ENCODE results near the gene KIF26A.
A peak's percentile ranks its signal among the peaks of the same experiment; 100 is the strongest.

KIF26A gene

DNA sequence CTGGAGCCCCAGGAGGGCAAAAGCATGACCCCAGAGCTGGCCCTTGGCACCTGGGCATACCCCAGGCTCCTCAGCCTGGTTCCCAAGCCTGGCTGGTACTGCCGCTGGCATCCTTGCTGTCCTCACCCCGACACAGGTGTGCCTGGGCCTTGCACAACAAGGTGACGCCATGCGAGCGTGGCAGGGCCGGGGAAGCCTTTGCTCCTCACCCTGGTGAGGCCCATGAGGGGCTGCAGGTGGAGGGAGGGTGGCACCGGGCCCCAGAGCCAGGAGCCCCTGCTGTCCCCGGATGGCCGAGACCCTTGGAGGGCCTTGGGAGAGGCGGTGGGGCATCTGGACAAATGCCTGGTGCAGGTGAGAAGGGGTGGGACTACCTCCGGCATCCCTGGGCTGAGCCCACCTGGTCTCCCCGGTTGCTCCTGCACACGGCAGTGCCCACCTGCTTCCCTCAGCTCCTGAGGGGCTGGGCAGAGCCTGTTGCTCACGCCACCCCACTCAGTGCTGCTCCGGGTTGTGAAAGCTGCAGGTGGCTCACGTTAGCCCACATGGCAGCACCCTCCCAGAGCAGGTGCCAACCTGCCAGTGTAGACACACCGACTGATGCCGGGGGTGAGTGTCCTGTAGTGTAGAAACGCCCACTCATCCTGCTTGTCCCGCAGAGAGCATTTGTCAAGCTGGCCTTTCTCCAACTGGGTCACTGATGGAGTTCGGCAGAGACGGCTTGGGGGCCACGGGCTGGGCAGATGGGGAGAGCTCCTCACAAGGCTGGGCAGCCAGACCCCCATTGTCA is 24.6 kb upstream of the KIF26A start:
- DNase-seq: no peak

DNA sequence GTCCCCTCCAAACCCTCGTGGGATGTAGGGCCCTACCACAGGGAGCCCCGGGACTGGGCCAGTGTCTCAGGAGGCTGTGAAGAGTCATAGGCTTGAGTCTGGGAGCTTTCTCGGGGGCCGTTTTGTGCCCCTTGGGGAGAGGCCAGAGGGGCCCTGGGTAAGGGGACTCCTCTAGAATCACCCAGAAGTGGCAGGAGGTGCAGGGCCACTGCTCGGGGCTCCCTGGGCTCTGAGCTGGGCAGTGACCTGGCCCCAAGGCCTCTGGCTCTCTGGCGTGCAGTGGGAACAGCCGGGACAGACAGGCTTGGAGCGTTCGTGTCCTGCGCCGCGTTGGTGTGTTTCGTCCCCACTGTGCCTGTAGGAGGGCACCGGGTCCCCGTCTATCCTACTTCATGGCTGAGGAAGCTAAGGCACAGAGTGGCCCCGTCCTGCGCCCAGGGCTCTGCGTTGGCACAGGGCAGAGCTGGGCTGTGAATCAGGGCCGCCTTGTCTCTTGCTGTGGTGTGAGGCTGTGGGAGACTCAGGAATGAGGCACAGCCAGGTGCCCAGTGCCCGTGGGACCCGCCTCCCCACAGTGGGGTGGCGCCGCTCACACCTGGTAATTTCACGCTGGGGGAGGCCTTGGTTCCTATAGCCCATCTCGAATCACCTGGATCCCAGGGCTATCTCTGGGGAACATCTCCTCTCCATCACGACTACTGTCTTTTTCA is 23.8 kb upstream of the KIF26A start:
- DNase-seq: no peak

GRCh38 chr14:104115131-104115600 is 23.2 kb upstream of the KIF26A start:
- no peak for DNase-seq

GRCh38 chr14:104115691-104116287 is 22.6 kb upstream of the KIF26A start:
- DNase-seq: no peak

DNA sequence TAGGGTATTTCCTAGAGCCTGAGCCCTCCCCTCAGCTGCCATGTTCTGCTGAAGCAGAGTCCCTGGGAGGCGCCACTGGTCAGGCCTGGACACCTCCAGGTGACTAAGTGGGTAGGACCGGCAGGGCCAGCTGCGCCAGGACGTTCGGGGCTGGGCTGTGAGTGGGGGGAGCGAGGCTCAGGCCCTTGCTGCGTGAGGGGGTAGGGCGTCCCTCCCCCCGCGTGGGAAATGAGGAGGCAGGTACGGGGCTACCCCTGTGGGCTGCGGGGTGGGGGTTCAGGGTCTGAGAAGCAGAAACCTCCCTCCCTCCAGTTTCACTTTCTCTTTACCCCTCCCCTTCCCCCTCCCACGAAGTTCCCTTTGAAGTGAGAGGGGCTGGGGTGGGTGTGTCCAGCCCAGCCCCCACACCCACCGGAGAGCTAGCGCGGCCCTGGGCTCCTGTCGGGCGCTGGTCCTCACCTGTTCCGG is 22.1 kb upstream of the KIF26A start:
- DNase-seq: no peak

DNA sequence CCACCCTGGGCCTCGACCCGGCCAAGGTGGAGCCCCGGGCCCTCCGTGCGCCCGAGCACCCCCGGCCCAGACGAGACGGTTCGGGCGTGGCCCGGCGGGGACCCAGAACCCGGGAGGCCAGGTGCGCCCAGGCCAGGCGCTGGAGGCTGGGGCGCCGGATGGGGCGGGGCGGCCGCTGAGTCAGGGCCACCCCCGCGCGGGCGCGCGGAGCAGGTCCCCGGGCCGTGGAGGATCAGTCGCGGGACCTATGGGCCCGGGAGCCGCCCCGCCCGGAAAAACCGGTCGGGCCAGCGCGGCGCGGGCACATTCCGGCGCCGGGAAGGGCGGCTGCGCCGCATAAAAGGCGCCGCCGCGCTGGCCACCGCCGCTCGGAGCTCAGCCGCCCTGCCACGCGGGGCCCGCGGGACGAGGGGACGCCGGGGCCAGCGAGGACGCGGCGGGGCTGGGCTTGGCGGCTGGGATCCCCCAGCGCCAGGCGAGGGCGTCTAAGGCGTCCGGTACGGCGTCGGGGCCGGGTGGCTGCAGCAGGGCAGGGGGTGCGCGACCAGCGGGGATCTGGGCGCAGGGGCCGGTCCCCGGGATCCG is 21.5 kb upstream of the KIF26A start:
- no peak for DNase-seq

GRCh38 chr14:104117341-104118005 is 20.9 kb upstream of the KIF26A start:
- no peak for DNase-seq

DNA sequence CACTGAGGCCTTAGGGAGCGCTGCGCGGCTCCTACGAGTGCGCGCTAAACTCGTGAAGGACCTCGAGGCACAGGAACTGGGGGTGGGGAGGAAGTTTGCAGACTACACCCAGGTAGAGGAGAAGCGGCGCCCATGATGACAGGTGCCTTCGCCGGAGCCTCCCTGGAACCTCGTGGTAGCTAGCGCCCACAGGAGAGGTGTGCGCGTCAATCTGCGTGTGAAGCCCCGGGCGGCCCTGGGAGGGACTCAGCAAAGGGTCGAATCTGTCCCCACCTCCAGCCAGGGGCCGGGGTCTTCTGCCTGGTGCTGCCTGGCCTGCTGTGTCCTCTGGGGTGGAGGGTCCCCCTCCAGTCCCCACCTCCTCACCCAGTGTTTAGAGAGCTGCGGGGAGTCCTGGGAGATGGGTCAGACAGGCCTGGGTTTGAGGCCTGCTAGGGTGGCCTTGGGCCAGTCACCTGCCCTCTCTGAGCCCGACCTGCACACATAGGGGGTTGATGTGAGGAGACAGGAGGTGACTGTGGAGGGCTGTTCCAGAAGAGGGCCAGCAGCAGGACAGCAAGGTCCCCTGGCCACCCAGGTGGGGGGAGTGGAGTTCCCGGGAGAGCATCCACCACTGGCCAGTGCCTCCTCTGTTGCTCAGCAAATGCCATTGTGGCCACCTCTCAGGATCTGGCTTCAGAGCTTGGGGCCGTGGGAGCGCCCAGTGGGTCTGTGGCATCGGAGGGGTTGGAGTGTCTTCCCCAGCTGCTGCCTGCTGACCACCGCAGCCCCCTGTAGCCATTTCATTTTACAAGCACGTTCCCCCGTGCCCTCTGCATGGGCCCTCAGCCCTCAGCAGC is 20.2 kb upstream of the KIF26A start:
- DNase-seq: no peak

- DNase-seq: no peak
Observed at GRCh38 chr14:104119119-104119487, 19.3 kb upstream of the KIF26A start.

DNA sequence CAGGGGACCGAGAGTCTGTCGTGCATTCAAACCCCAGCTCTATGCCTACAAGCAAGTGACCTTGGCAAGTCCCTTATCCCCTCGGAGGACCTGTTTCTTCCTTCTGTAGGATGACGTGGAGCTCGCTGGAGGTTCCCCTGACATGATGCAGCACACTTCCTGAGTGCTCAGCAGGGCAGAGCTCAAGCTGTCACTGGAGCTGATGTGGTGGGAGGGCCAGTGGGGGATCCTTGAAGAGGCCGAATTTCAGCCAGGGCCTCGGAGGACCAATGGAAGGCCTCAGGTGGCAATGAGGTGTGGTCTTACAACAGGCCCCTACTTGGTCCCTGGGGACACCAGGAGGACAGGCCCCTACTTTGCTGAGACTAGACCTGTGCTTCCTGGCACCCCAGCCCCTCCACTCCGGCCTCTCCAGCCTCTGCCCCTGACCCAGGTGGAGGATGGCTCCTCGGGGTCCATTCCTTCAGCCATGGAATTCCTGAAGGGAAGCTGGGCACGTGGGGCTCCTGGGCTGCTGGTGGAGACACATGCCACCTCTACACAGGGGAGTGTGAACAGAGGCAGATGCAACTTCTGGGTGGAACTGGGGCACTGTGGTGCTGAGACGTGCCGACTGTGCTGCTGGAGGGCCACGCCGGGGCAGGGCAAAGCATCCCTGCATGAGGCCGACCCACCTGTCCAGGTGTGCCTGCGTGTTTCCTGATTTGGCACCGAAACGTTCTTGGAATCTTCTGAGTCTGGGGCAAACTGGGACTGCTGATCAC is 18.7 kb upstream of the KIF26A start:
- no peak for DNase-seq

DNA sequence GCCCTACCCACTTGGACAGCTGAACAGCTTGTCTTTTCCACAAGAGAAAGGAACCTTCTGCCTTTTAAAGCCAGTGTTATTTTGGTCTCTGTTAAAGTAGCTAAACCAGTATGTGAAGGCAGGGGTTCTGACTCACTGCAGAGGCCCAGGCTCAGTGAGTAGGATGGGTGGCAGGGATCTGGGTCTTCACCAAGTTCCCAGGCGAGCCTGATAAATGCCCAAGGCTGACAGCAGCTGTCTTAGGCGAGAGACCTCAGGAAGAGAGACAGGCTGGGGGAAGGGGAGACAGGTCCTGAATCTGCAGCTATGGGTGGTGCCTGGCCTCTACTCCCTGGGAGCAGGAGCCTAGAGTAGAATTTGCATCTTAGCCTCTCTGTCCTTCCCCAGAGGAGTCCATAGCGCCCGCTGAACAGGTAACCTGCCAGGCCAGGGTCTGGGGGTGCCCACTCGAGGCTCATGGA is 18.1 kb upstream of the KIF26A start:
- no peak for DNase-seq

GRCh38 chr14:104121142-104121541 is 17.2 kb upstream of the KIF26A start:
- no peak for DNase-seq

DNA sequence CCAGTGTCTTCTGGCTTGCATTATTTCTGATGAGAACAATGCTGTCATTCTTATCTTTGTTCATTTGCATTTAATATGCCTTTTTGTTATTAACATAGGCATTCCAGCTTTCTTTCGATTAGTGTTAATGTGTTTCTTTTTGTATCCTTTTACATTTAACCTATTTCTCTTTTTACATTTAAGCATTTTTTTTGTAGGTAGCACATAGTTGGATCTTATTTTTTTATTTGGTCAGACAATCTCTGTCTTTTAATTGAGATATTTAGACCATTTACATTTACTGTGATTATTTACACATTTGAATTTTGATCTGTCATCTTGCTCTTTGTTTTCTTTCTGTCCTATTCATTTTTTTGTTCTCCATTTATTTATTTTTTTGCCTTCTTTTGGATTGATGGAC is 14.5 kb upstream of the KIF26A start:
- no peak for DNase-seq

DNA sequence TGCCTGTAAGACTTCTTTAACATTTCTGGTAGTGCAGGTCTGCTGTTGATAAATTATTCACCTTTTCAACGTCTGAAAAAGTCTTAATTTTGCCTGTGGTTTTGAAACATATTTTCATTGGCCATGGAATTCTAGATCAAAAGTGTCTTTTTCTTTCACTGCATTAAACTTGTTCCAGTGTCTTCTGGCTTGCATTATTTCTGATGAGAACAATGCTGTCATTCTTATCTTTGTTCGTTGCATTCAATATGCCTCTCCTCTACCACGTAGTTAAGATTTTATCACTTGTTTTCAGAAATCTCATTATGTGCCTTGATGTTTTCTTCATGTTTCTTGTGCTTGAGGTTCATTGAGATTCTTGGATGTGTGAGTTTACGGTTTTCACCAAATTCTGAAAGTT is 13.4 kb upstream of the KIF26A start:
- DNase-seq: no peak

- DNase-seq: no peak
Observed at GRCh38 chr14:104126753-104127152, 11.6 kb upstream of the KIF26A start.

DNA sequence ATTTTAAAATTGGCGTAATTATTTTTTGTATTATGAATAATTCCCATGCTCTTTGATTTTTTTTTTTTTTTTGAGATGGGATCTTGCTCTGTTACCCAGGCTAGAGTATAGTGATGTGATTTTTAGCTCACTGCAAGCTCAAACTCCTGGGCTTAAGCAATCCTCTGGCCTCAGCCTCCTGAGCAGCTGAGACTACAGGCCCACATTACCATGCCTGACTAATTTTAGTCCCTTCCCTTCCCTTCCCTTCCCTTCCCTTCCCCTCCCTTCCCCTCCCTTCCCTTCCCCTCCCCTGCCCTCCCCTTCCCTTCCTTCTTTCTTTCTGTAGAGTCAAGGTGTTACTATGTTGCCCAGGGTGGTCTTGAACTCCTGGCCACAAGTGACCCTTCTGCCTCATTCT is 9.4 kb upstream of the KIF26A start:
- DNase-seq: no peak

GRCh38 chr14:104129556-104129955 is 8.8 kb upstream of the KIF26A start:
- no peak for DNase-seq

DNA sequence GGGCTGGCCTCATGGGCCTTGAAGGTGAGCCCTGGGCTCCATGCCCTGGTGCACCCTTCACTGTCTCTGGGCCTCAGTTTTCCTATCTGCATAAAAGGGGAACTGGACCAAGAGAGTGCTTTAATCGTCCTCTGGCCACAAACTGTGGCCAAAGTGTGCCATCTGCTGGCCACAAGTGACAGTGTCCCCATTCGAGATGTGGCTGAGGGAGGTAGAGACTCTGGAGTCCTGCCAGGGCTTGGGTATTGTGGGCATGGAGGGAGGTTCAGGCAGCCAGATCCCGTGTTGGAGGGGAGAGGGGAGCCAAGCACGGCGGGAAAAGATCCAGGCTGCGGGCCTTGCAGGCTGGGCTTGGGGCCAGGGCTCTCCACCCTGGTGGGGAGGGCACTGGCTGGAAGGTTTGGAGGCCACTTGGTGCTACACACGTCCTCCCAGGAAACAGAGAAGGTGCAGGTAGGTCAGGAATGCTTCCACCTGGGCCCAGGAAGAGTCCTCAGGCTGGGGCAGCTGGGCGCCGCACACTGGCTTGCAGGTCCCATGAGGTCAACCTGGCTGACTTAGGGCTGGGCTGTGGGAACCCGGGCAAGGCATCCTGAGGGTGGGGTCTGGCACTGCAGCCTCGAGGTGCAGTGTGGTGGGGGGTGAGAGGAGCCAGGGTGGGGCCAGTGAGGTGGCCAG is 7.3 kb upstream of the KIF26A start:
- DNase-seq: peak; percentile 46

GRCh38 chr14:104131968-104132732 is 6.2 kb upstream of the KIF26A start:
- no peak for DNase-seq

DNA sequence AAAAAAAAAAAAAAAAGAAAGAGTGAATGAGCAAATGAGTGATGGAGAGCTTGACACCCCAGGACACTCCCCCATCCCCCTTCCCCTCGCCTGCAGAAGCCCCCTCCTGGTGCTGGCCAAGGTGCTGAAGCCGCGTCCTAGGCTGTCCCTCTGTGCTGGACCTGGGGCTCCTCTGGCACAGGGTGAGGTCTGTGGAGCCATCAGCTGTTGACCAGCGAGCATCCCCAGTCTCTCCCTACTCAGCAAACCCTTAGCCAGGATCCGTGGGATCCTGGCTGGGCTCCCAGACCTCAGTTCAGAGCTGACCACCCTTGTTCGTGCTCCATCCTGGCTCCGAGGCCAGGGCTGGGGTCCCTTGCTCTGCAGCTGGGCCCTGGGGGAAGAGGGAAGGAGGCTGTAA is 5.4 kb upstream of the KIF26A start:
- DNase-seq: no peak
